HK-2 (cell line): ENCODE results near the gene SEMA4D.
A peak's percentile ranks its signal among the peaks of the same experiment; 100 is the strongest.
"Not testable (repeated sequence)": the region's sequence is repeated elsewhere in the genome, so short reads cannot be mapped to it uniquely, and the experiment has no call there.

ENCODE experiments used
- DNase-seq: peaks from one replicate; pipeline ENCODE4 v3.0.0-alpha.2; 2018; ENCODE audit not compliant: unreplicated experiment

The SEMA4D gene

GRCh38 chr9:89352874-89353649 lies 144.9 kb downstream of the SEMA4D start:
- no peak for DNase-seq

GRCh38 chr9:89352451-89352850 lies 145.5 kb downstream of the SEMA4D start:
- no peak for DNase-seq

- no peak for DNase-seq
Observed at GRCh38 chr9:89351584-89352300, 146.2 kb downstream of the SEMA4D start.

GRCh38 chr9:89350988-89351557 lies 146.8 kb downstream of the SEMA4D start:
- DNase-seq, result no peak

GRCh38 chr9:89349607-89350006 lies 148.3 kb downstream of the SEMA4D start:
- no peak for DNase-seq

GRCh38 chr9:89347651-89348050 lies 150.3 kb downstream of the SEMA4D start:
- no peak for DNase-seq

- no peak for DNase-seq
Observed at GRCh38 chr9:89346696-89347095, 151.2 kb downstream of the SEMA4D start.

GRCh38 chr9:89345476-89345875 lies 152.4 kb downstream of the SEMA4D start:
- no peak for DNase-seq

- DNase-seq, result not testable (repeated sequence)
Observed at GRCh38 chr9:89343812-89344211, 154.1 kb downstream of the SEMA4D start.

GRCh38 chr9:89342948-89343347 lies 155.0 kb downstream of the SEMA4D start:
- DNase-seq, result no peak

GRCh38 chr9:89342213-89342612 lies 155.7 kb downstream of the SEMA4D start:
- DNase-seq, result no peak

- DNase-seq, result no peak
Observed at GRCh38 chr9:89340332-89340731, 157.6 kb downstream of the SEMA4D start.

GRCh38 chr9:89339807-89340206 lies 158.1 kb downstream of the SEMA4D start:
- no peak for DNase-seq

GRCh38 chr9:89330513-89330912 lies 167.4 kb downstream of the SEMA4D start:
- no peak for DNase-seq

GRCh38 chr9:89329917-89330316 lies 168.0 kb downstream of the SEMA4D start:
- no peak for DNase-seq

- no peak for DNase-seq
Observed at GRCh38 chr9:89328064-89328463, 169.8 kb downstream of the SEMA4D start.

- no peak for DNase-seq
Observed at GRCh38 chr9:89325733-89326132, 172.2 kb downstream of the SEMA4D start.

GRCh38 chr9:89323390-89323789 lies 174.5 kb downstream of the SEMA4D start:
- DNase-seq, result no peak

- no peak for DNase-seq
Observed at GRCh38 chr9:89319015-89319905, 178.7 kb downstream of the SEMA4D start.

GRCh38 chr9:89318123-89319014 lies 179.5 kb downstream of the SEMA4D start, which contains the start of gene SECISBP2:
SECISBP2 (plus strand) TSS chr9:89318500; CDS start chr9:89318577, 77 bp downstream.
- peak; percentile 96 for DNase-seq

- DNase-seq, result peak; percentile 17
Observed at GRCh38 chr9:89317282-89317681, 180.6 kb downstream of the SEMA4D start.
